Glomerular visceral epithelial cell (primary cell): ENCODE results near the gene DGKI.

Experiments used
- DNase-seq: peaks from one replicate; pipeline ENCODE4 v3.0.0-alpha.2; 2016; ENCODE audit errors: extremely low spot score

The DGKI gene

GRCh38 chr7:137787301-137787976 lies 59.3 kb downstream of the DGKI start:
- DNase-seq = no peak

GRCh38 chr7:137778511-137778910 lies 68.3 kb downstream of the DGKI start:
- DNase-seq = no peak

- peak; percentile 47 for DNase-seq
Observed at GRCh38 chr7:137774793-137775201, 72.0 kb downstream of the DGKI start.

GRCh38 chr7:137772748-137773147 lies 74.0 kb downstream of the DGKI start:
- peak; percentile 53 for DNase-seq

- DNase-seq = peak; percentile 50
Observed at GRCh38 chr7:137772316-137772715, 74.5 kb downstream of the DGKI start.

GRCh38 chr7:137771679-137772078 lies 75.1 kb downstream of the DGKI start:
- peak; percentile 80 for DNase-seq

- DNase-seq = no peak
Observed at GRCh38 chr7:137771273-137771672, 75.5 kb downstream of the DGKI start.

- DNase-seq = no peak
Observed at GRCh38 chr7:137768366-137768765, 78.4 kb downstream of the DGKI start.

- DNase-seq = no peak
Observed at GRCh38 chr7:137762334-137762733, 84.4 kb downstream of the DGKI start.

GRCh38 chr7:137760111-137760510 lies 86.7 kb downstream of the DGKI start:
- no peak for DNase-seq

- DNase-seq = peak; percentile 72
Observed at GRCh38 chr7:137757146-137757925, 89.4 kb downstream of the DGKI start.

- peak; percentile 64 for DNase-seq
Observed at GRCh38 chr7:137755846-137756651, 90.7 kb downstream of the DGKI start.

- no peak for DNase-seq
Observed at GRCh38 chr7:137755427-137755826, 91.3 kb downstream of the DGKI start.

GRCh38 chr7:137753948-137754851 lies 92.6 kb downstream of the DGKI start:
- peak; percentile 28 for DNase-seq

GRCh38 chr7:137753575-137753947 lies 93.2 kb downstream of the DGKI start:
- DNase-seq = no peak

- DNase-seq = no peak
Observed at GRCh38 chr7:137753067-137753466, 93.7 kb downstream of the DGKI start.

GRCh38 chr7:137751361-137752009 lies 95.3 kb downstream of the DGKI start:
- no peak for DNase-seq

GRCh38 chr7:137747359-137748031 lies 99.3 kb downstream of the DGKI start:
- no peak for DNase-seq

GRCh38 chr7:137743021-137743420 lies 103.8 kb downstream of the DGKI start:
- no peak for DNase-seq

- no peak for DNase-seq
Observed at GRCh38 chr7:137742051-137742450, 104.7 kb downstream of the DGKI start.
